Neural cell (in vitro differentiated cells): ENCODE measurements around the gene RASSF8. TPM values are rescaled to one million over a fixed set of nuclear protein-coding genes. Genes with fewer than 3 reads are reported as not detected.

ENCODE experiments used
- H2AFZ ChIP-seq: fragments of 200-600, 300-800 bp; sonication (generic), shearing (Covaris generic); 2 replicates; pipeline ENCODE4 v1.6.0; 2014; ENCODE audit warnings: low read depth, mild to moderate bottlenecking, antibody characterized with exemption, low read length, moderate library complexity
- H3F3A ChIP-seq: fragments of 200-600 bp; shearing (Covaris generic); 2 replicates; pipeline ENCODE4 v1.6.1; 2016; ENCODE audit warnings: mild to moderate bottlenecking, moderate library complexity, mixed read lengths, antibody characterized with exemption, low read length; ENCODE audit not compliant: insufficient read depth, poor library complexity, severe bottlenecking
- H3K27ac ChIP-seq: fragments of 200-600, 300-800 bp; sonication (generic), shearing (Covaris generic); 2 replicates; pipeline ENCODE4 v1.5.1; 2014; ENCODE audit warnings: mild to moderate bottlenecking, low read length, moderate library complexity
- H3K27me3 ChIP-seq: fragments of 300-800, 200-600 bp; sonication (generic), shearing (Covaris generic); 2 replicates; pipeline ENCODE4 v1.6.0; 2014; ENCODE audit warnings: mild to moderate bottlenecking, low read depth, low read length, moderate library complexity; ENCODE audit not compliant: insufficient read depth
- H3K36me3 ChIP-seq: fragments of 300-800, 200-600 bp; sonication (generic), shearing (Covaris generic); 2 replicates; pipeline ENCODE4 v1.5.1; 2014; ENCODE audit warnings: mild to moderate bottlenecking, antibody characterized with exemption, low read length, moderate library complexity; ENCODE audit not compliant: insufficient read depth
- H3K4me2 ChIP-seq: fragments of 300-800, 200-600 bp; sonication (generic), shearing (Covaris generic); 2 replicates; pipeline ENCODE4 v1.6.0; 2014; ENCODE audit warnings: mild to moderate bottlenecking, low read length
- H3K4me3 ChIP-seq: fragments of 300-800, 200-600 bp; sonication (generic), shearing (Covaris generic); 2 replicates; pipeline ENCODE4 v1.5.1; 2014; ENCODE audit warnings: mild to moderate bottlenecking, low read length, moderate library complexity
- H3K79me2 ChIP-seq: fragments of 200-600 bp; shearing (Covaris generic); replicated peaks from 2 replicates; pipeline ENCODE4 v1.6.0; 2014; ENCODE audit warnings: mild to moderate bottlenecking, low read length, moderate library complexity; ENCODE audit not compliant: insufficient read depth
- H3K9ac ChIP-seq: fragments of 300-800, 200-600 bp; sonication (generic), shearing (Covaris generic); 2 replicates; pipeline ENCODE4 v1.6.1; 2016; ENCODE audit warnings: mild to moderate bottlenecking, low read length, mixed read lengths
- H3K9me2 ChIP-seq: fragments of 200-600 bp; shearing (Covaris generic); 2 replicates; pipeline ENCODE4 v1.6.1; 2016; ENCODE audit warnings: mild to moderate bottlenecking, low read length, mixed read lengths; ENCODE audit not compliant: insufficient read depth
- H3K9me3 ChIP-seq: fragments of 200-600, 300-800 bp; sonication (generic), shearing (Covaris generic); 2 replicates; pipeline ENCODE4 v1.6.1; 2016; ENCODE audit warnings: mild to moderate bottlenecking, mixed run types, low read length, moderate library complexity, mixed read lengths
- H4K20me1 ChIP-seq: fragments of 200-600 bp; shearing (Covaris generic); 2 replicates; pipeline ENCODE4 v1.6.1; 2016; ENCODE audit warnings: mild to moderate bottlenecking, mixed run types; ENCODE audit not compliant: insufficient read depth
- EP300 ChIP-seq: fragments of 450-650 bp; conservative IDR thresholded peaks from 2 replicates; pipeline ENCODE4 v1.6.1; 2014; ENCODE audit warnings: antibody characterized with exemption, mild to moderate bottlenecking, moderate library complexity; ENCODE audit not compliant: poor library complexity, severe bottlenecking
- EZH2 ChIP-seq: fragments of 200-600, 300-800 bp; shearing (Covaris generic), sonication (generic); IDR thresholded peaks from 2 replicates; pipeline ENCODE4 v1.6.1; 2014; ENCODE audit warnings: antibody characterized with exemption, low read length, borderline replicate concordance, mild to moderate bottlenecking; ENCODE audit not compliant: insufficient read depth, poor library complexity, severe bottlenecking
- MXI1 ChIP-seq: fragments of 450-650 bp; conservative IDR thresholded peaks from 2 replicates; pipeline ENCODE4 v1.6.1; 2014; ENCODE audit warnings: antibody characterized with exemption, mild to moderate bottlenecking; ENCODE audit not compliant: poor library complexity, severe bottlenecking
- POLR2AphosphoS5 ChIP-seq: IDR thresholded peaks from 2 replicates; pipeline ENCODE4 v1.6.1; 2012
- RAD21 ChIP-seq: fragments of 450-650 bp; conservative IDR thresholded peaks from 2 replicates; pipeline ENCODE4 v1.6.1; 2014; ENCODE audit warnings: antibody characterized with exemption, mild to moderate bottlenecking, moderate library complexity
- SMC3 ChIP-seq: fragments of 450-650 bp; conservative IDR thresholded peaks from 2 replicates; pipeline ENCODE4 v1.6.1; 2014; ENCODE audit warnings: antibody characterized with exemption, mild to moderate bottlenecking, moderate library complexity; ENCODE audit not compliant: poor library complexity
- TAF1 ChIP-seq: IDR thresholded peaks from 2 replicates; pipeline ENCODE4 v1.6.1; 2012; ENCODE audit warnings: low read depth
- polyA plus RNA-seq: library from polyadenylated mRNA; depleted of rRNA; stranded (reverse); fragments of >200 nt; gene quantifications from 2 replicates; pipeline ENCODE4 v1.2.3, GENCODE V29; 2014
- TF ChIP-seq, protein P1 (sequence below): IDR thresholded peaks from 2 replicates; pipeline ENCODE4 v1.6.1; 2012; ENCODE audit warnings: borderline replicate concordance
- TF ChIP-seq, protein P2 (sequence below): fragments of 450-650 bp; IDR thresholded peaks from 2 replicates; pipeline ENCODE4 v1.5.1; 2014; ENCODE audit warnings: antibody characterized with exemption, mild to moderate bottlenecking, moderate library complexity; ENCODE audit not compliant: poor library complexity, severe bottlenecking

Gene RASSF8
- polyA plus RNA-seq, 1 donor from 2014 or later: 11.4 TPM

DNA sequence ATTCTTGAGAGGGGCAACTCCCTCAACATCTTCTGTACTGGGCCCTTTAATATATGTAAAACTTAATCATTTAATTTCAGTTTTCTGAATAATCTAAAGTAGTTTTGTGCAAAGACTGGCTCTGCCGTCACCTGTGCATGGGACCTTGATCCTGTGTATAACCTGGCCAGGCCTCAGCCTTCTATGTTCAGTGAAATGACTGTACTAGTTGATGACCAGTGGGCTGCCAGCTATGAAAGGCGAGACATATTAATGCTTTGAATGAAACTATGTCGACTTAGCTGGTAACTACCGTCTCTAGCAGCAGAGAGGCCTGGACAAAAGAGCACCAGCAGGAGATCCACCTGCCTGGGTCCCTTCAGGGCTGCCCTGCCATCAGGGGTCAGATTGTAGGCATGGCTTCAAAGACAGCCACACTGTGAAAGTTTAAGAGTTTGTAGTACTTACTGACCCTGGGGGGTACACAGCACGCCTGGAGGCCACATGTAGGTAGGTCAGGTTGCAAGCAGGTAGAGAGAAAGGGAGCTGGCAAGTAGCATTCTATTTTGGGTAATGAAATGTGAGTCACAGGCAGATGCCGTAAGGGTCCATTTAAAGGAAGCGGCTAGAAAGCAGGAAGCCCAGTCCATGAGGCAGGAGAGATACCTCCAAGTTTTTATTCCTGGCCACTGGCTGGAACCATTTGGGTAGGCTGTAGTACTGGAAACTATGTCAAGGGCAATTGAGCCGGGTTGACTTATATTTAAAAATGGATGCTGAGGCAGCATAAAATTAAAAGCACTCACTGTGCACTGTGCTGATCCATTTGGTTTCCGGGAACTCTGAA lies 89.1 kb downstream of the RASSF8 start:
- H3K9me3 ChIP-seq: no peaks in the 10 kb centered on the region
- no peaks in the 10 kb centered on the region for H3K27me3 ChIP-seq
- H3K27ac ChIP-seq: no peak overlapping the region
- no peaks in the 10 kb centered on the region for H3K9me2 ChIP-seq
- no peak overlapping the region for H2AFZ ChIP-seq
- H3K4me3 ChIP-seq: no peak overlapping the region
- H3F3A ChIP-seq: no peaks in the 10 kb centered on the region
- no peaks in the 10 kb centered on the region for H4K20me1 ChIP-seq
- no peak overlapping the region for H3K9ac ChIP-seq
- peaks cover 4% of the 10 kb centered on the region for H3K79me2 ChIP-seq
- H3K4me2 ChIP-seq: no peak overlapping the region
- no peak for TF ChIP-seq RAD21
- no peak for TF ChIP-seq TAF1
- TF ChIP-seq, protein P1, sequence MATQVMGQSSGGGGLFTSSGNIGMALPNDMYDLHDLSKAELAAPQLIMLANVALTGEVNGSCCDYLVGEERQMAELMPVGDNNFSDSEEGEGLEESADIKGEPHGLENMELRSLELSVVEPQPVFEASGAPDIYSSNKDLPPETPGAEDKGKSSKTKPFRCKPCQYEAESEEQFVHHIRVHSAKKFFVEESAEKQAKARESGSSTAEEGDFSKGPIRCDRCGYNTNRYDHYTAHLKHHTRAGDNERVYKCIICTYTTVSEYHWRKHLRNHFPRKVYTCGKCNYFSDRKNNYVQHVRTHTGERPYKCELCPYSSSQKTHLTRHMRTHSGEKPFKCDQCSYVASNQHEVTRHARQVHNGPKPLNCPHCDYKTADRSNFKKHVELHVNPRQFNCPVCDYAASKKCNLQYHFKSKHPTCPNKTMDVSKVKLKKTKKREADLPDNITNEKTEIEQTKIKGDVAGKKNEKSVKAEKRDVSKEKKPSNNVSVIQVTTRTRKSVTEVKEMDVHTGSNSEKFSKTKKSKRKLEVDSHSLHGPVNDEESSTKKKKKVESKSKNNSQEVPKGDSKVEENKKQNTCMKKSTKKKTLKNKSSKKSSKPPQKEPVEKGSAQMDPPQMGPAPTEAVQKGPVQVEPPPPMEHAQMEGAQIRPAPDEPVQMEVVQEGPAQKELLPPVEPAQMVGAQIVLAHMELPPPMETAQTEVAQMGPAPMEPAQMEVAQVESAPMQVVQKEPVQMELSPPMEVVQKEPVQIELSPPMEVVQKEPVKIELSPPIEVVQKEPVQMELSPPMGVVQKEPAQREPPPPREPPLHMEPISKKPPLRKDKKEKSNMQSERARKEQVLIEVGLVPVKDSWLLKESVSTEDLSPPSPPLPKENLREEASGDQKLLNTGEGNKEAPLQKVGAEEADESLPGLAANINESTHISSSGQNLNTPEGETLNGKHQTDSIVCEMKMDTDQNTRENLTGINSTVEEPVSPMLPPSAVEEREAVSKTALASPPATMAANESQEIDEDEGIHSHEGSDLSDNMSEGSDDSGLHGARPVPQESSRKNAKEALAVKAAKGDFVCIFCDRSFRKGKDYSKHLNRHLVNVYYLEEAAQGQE: no peak
- TF ChIP-seq MXI1: no peak
- no peak for TF ChIP-seq EP300
- no peak for TF ChIP-seq POLR2AphosphoS5
- TF ChIP-seq EZH2: no peak
- no peak for TF ChIP-seq SMC3
- TF ChIP-seq, protein P2, sequence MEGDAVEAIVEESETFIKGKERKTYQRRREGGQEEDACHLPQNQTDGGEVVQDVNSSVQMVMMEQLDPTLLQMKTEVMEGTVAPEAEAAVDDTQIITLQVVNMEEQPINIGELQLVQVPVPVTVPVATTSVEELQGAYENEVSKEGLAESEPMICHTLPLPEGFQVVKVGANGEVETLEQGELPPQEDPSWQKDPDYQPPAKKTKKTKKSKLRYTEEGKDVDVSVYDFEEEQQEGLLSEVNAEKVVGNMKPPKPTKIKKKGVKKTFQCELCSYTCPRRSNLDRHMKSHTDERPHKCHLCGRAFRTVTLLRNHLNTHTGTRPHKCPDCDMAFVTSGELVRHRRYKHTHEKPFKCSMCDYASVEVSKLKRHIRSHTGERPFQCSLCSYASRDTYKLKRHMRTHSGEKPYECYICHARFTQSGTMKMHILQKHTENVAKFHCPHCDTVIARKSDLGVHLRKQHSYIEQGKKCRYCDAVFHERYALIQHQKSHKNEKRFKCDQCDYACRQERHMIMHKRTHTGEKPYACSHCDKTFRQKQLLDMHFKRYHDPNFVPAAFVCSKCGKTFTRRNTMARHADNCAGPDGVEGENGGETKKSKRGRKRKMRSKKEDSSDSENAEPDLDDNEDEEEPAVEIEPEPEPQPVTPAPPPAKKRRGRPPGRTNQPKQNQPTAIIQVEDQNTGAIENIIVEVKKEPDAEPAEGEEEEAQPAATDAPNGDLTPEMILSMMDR: no peak
- H3K36me3 ChIP-seq: no peaks in the 10 kb centered on the region

DNA sequence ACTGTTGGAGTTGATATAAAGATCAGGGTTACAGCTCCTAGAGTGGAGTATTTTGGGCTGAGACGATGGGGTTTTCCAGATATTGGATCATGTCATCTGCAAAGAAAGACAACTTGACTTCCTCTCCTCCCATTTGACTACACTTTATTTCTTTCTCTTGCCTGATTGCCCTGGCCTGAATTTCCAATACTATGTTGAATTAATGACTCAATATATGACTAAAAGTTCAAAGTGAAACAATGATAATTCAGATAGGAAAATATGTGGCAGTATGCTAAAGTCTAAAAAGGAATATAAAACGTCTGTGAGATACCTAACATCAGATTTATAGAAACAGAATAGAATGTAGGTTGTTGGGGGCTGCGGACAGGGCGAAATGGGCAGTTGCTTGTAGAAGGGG lies 94.2 kb downstream of the RASSF8 start:
- Histone ChIP-seq H3K27ac (no peak overlapping the region), H3K27me3 (no peaks in the 10 kb centered on the region), H3K9me3 (no peaks in the 10 kb centered on the region), H3K9me2 (no peaks in the 10 kb centered on the region), H2AFZ (no peak overlapping the region), H3K9ac (no peak overlapping the region), H3K79me2 (no peaks in the 10 kb centered on the region), H3K4me2 (no peak overlapping the region), H3K4me3 (no peak overlapping the region), H3K36me3 (no peaks in the 10 kb centered on the region), H3F3A (no peaks in the 10 kb centered on the region), H4K20me1 (no peaks in the 10 kb centered on the region)
- TF ChIP-seq SMC3 (no peak), RAD21 (no peak), EP300 (no peak), TAF1 (no peak), POLR2AphosphoS5 (no peak), EZH2 (no peak), MXI1 (no peak)
- TF ChIP-seq, protein P2: no peak
- TF ChIP-seq, protein P1: no peak
